Heart left ventricle (tissue), 16 donors: ENCODE results near the gene ERCC3. TPM values are rescaled to one million over a fixed set of nuclear protein-coding genes. Genes with fewer than 3 reads are reported as not detected.

Experiments used
- ATAC-seq, 4 donors: fragments of 200-7000 bp; cut with Tn5 transposase; one replicate each; pipeline ENCODE4 v1.9.1; 2020 to 2022; ENCODE audit warnings: moderate library complexity in 4 of 4, mild to moderate bottlenecking in 3 of 4, moderate number of reproducible peaks in 1 of 4
- DNase-seq, 5 donors: peaks; one replicate each; pipeline ENCODE4 v3.0.0-alpha.2; 2020
- H3K27ac ChIP-seq, 12 donors: fragments of 200-600 bp; sonication (generic) in 4 of 12; one replicate each; pipeline versions ENCODE4 v1.5.0 to v1.8.0; 2016 to 2022; ENCODE audit warnings: mild to moderate bottlenecking in 2 of 12
- H3K27me3 ChIP-seq, 9 donors: fragments of 200-600 bp; sonication (generic) in 2 of 9; one replicate each; pipeline versions ENCODE4 v1.5.1 to v1.8.0; 2016 to 2022; ENCODE audit warnings: mild to moderate bottlenecking in 3 of 9
- H3K36me3 ChIP-seq, 9 donors: fragments of 200-600 bp; sonication (generic) in 2 of 9; one replicate each; pipeline versions ENCODE4 v1.5.0 to v1.8.0; 2018 to 2022; ENCODE audit warnings: mild to moderate bottlenecking in 2 of 9
- H3K4me1 ChIP-seq, 12 donors: fragments of 200-600 bp; sonication (generic) in 4 of 12; one replicate each; pipeline versions ENCODE4 v1.5.0 to v1.8.0; 2016 to 2022; ENCODE audit warnings: mild to moderate bottlenecking in 3 of 12
- H3K4me3 ChIP-seq, 12 donors: fragments of 200-600 bp; sonication (generic) in 4 of 12; one replicate each; pipeline versions ENCODE4 v1.5.0 to v1.8.0; 2017 to 2022; ENCODE audit warnings: mild to moderate bottlenecking in 9 of 12, moderate library complexity in 4 of 12
- H3K9me3 ChIP-seq, 12 donors: fragments of 200-600 bp; sonication (generic) in 4 of 12; one replicate each; pipeline versions ENCODE4 v1.5.0 to v1.8.0; 2016 to 2022; ENCODE audit warnings: mild to moderate bottlenecking in 1 of 12
- CTCF ChIP-seq, 12 donors: fragments of 200-600 bp; sonication (generic) in 4 of 12; IDR thresholded peaks; one replicate each; pipeline versions ENCODE4 v1.5.0 to v1.8.0; 2018 to 2022; ENCODE audit warnings: antibody characterized with exemption in 12 of 12, mild to moderate bottlenecking in 5 of 12
- POLR2A ChIP-seq, 2 donors: fragments of 450-650 bp; IDR thresholded peaks; one replicate each; pipeline ENCODE4 v1.6.1; 2017; ENCODE audit warnings: antibody characterized with exemption in 2 of 2, mild to moderate bottlenecking in 2 of 2, moderate library complexity in 2 of 2
- whole genome bisulfite sequencing, 4 donors: extraction: QIAGEN DNeasy Blood & Tissue Kit in 2 of 4; methylation state at CpG; one replicate each; pipeline versions ENCODE4 v1.1.5 to v1.1.7; 2013 to 2018; 5-methylcytosine and 5-hydroxymethylcytosine counted together
- intact Hi-C, 10 donors: fragments of 100-400 bp; cut with DNase I; formaldehyde crosslinking; loops; one replicate each; pipeline versions ENCODE4 v1.11.1 to v1.14.2; 2022
- polyA plus RNA-seq, 2 donors: library from polyadenylated mRNA; stranded (reverse); fragments of 200-250 nt; gene quantifications; one replicate each; pipeline ENCODE4 v1.2.3, GENCODE V29; 2013
- total RNA-seq, 9 donors: library from RNA; depleted of rRNA in 2 of 9; stranded (reverse); fragments of >200 nt in 2 of 9; fragmentation: NEBNext Ultra II Directional in 3 of 9; extraction: Animal tissue kit (Norgen Biotek cat#: 25700) in 3 of 9; gene quantifications; one replicate each; pipeline versions ENCODE4 v1.1.0 to v1.2.4, GENCODE V29; 2016 to 2023
- donor health status: ischemic (EF 13 %, LVEDD 7.1; RV severe dilation, severe dysfunction).
- donor health status: healthy with polysubstance abuse.
- donor health status: DM: no; HTN: yes; CAD: no.
- donor health status: DM: no; HTN: no; CAD: no.
- donor health status: ischemic (EF 25% LVEDD 6.9; RV normal size, moderate dysfunction).
- donor health status: ischemic (EF 25% LVEDD 5.7; RV mildly dilated, moderate dysfunction).
- donor health status: healthy.
- donor health status: DM: yes; HTN: yes; CAD: no.
- donor health status: ischemic (EF 35%, LVEDD 5.7; RV mildly dilated, moderate dysfunction).
- donor health status: nonischemic (EF 11% LVEDD 7.7; RV severe dilation, severe dysfunction).
- donor health status: DM: yes; HTN: yes; CAD: no.
- donor health status: PGD.
- donor health status: ischemic (EF 29% LVEDD 5.4; RV normal size, mild dysfunction).
- donor health status: nonischemic (EF 23%, LVEDD 6.1; RV moderate dilation, normal function).

The ERCC3 gene
- total and polyA plus RNA-seq, 11 donors: 12.6 to 33.1 (median 23.1) TPM

GRCh38 chr2:127280693-127281092 is 13.3 kb downstream of the ERCC3 start:
- H3K27ac ChIP-seq: no peak overlapping the region
- H3K4me3 ChIP-seq: no peak overlapping the region
- no peak for DNase-seq
- ATAC-seq: no peak
- TF ChIP-seq POLR2A (IDR thresholded peaks at IDR 0.05): no peak
- no peak for TF ChIP-seq CTCF (IDR thresholded peaks at IDR 0.05)
- intact Hi-C loops: no loop called here
- peaks cover 0 to 8% (median 0%) of the 10 kb centered on the region in 12 donors for H3K9me3 ChIP-seq
- peaks cover 0 to 100% (median 95%) of the 10 kb centered on the region in 9 donors for H3K36me3 ChIP-seq
- no peaks in the 10 kb centered on the region for H3K27me3 ChIP-seq
- H3K4me1 ChIP-seq: peaks cover 0 to 15% (median 0%) of the 10 kb centered on the region in 12 donors
- WGBS, 4 donors: 87 to 95% (median 92%) methylated on average over 2 of the region's 2 CpGs

DNA sequence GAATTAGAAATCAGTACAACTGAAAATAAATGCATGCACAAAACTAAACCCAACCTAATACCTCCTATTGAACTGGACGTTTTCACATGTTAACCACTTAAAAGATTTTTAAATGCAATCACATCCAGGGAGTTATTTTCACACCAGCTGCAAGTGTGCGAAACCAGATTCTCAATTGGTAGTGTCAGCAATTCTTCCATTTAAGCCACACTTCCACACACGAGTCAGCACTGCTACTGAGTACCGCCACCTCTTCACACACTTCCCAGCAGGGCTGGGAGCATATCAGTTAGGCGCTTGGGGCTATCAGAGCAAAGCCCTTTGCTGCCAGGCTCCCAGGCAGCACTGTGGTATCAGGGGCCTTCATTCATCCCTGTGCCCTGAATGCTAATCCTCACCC is 14.2 kb downstream of the ERCC3 start:
- ATAC-seq (peak in 1 of 4 donors; percentile 25), DNase-seq (no peak)
- intact Hi-C loops: no loop called here
- H3K36me3 ChIP-seq: peaks cover 0 to 100% (median 95%) of the 10 kb centered on the region in 9 donors
- no peaks in the 10 kb centered on the region for H3K27me3 ChIP-seq
- H3K4me3 ChIP-seq: no peak overlapping the region
- peaks cover 0 to 8% (median 0%) of the 10 kb centered on the region in 12 donors for H3K9me3 ChIP-seq
- peaks cover 0 to 15% (median 0%) of the 10 kb centered on the region in 12 donors for H3K4me1 ChIP-seq
- 71 to 82% (median 76%) methylated on average over 5 of the region's 5 CpGs for WGBS, 4 donors
- no peak for TF ChIP-seq CTCF (IDR thresholded peaks at IDR 0.05)
- no peak for TF ChIP-seq POLR2A (IDR thresholded peaks at IDR 0.05)
- H3K27ac ChIP-seq: peak overlapping the region in 1 of 12 donors; percentile 81

GRCh38 chr2:127278959-127279358 is 15.0 kb downstream of the ERCC3 start:
- TF ChIP-seq CTCF (IDR thresholded peaks at IDR 0.05) (no peak), POLR2A (IDR thresholded peaks at IDR 0.05) (no peak)
- intact Hi-C loops: no loop called here
- Histone ChIP-seq H3K36me3 (peaks cover 0 to 100% (median 95%) of the 10 kb centered on the region in 9 donors), H3K27ac (peak overlapping the region in 1 of 12 donors; percentile 81), H3K9me3 (peaks cover 0 to 8% (median 0%) of the 10 kb centered on the region in 12 donors), H3K4me1 (peaks cover 0 to 15% (median 0%) of the 10 kb centered on the region in 12 donors), H3K4me3 (no peak overlapping the region), H3K27me3 (no peaks in the 10 kb centered on the region)
- ATAC-seq (no peak), DNase-seq (no peak)
- 87 to 93% (median 89%) methylated on average over 3 of the region's 3 CpGs for WGBS, 4 donors

- Histone ChIP-seq H3K27me3 (no peaks in the 10 kb centered on the region), H3K27ac (no peak overlapping the region), H3K36me3 (peaks cover 0 to 100% (median 95%) of the 10 kb centered on the region in 9 donors), H3K9me3 (no peaks in the 10 kb centered on the region), H3K4me1 (peaks cover 0 to 15% (median 0%) of the 10 kb centered on the region in 12 donors), H3K4me3 (no peak overlapping the region)
- DNase-seq (no peak), ATAC-seq (no peak)
- TF ChIP-seq POLR2A (IDR thresholded peaks at IDR 0.05): no peak
- TF ChIP-seq CTCF (IDR thresholded peaks at IDR 0.05): no peak
- intact Hi-C loops: no loop called here
- 75 to 96% (median 94%) methylated on average over 2 of the region's 2 CpGs for WGBS, 4 donors
Observed at GRCh38 chr2:127277028-127277427, 16.9 kb downstream of the ERCC3 start.
